Spleen (tissue), 11 donors: Measurements from ENCODE around the gene ANKZF1. TPM values are rescaled to one million over a fixed set of nuclear protein-coding genes. Genes with fewer than 3 reads are reported as not detected.

Source experiments
- DNase-seq: peaks from one replicate; pipeline ENCODE4 v3.0.0-alpha.2; 2020
- H3K27ac ChIP-seq, 8 donors: fragments of 200-600 bp; sonication (generic) in 7 of 8; 1 replicate in 4 of 8; 2 replicates in 4 of 8; pipeline versions ENCODE4 v1.5.0 to v1.8.0; 2016 to 2021; ENCODE audit warnings: inconsistent platforms in 4 of 8, mild to moderate bottlenecking in 4 of 8, moderate library complexity in 1 of 8
- H3K27me3 ChIP-seq, 7 donors: fragments of 200-600 bp; sonication (generic) in 6 of 7; replicated peaks in 1 of 7; 1 replicate in 4 of 7; 2 replicates in 3 of 7; pipeline versions ENCODE4 v1.5.0 to v1.8.0; 2016 to 2021; ENCODE audit warnings: inconsistent platforms in 3 of 7, mild to moderate bottlenecking in 1 of 7
- H3K36me3 ChIP-seq, 6 donors: fragments of 200-600 bp; sonication (generic) in 5 of 6; 1 replicate in 4 of 6; 2 replicates in 2 of 6; pipeline versions ENCODE4 v1.5.0 to v1.8.0; 2016 to 2021; ENCODE audit warnings: inconsistent platforms in 2 of 6
- H3K4me1 ChIP-seq, 6 donors: fragments of 200-600 bp; sonication (generic) in 5 of 6; 1 replicate in 3 of 6; 2 replicates in 3 of 6; pipeline versions ENCODE4 v1.5.0 to v1.8.0; 2016 to 2021; ENCODE audit warnings: inconsistent platforms in 3 of 6
- H3K4me3 ChIP-seq, 8 donors: fragments of 200-600 bp; sonication (generic) in 7 of 8; 1 replicate in 4 of 8; 2 replicates in 4 of 8; pipeline versions ENCODE4 v1.5.0 to v1.8.0; 2016 to 2021; ENCODE audit warnings: inconsistent platforms in 4 of 8, mild to moderate bottlenecking in 4 of 8, moderate library complexity in 2 of 8
- H3K9me3 ChIP-seq, 8 donors: fragments of 200-600 bp; sonication (generic) in 7 of 8; 1 replicate in 4 of 8; 2 replicates in 4 of 8; pipeline versions ENCODE4 v1.5.0 to v1.8.0; 2016 to 2021; ENCODE audit warnings: inconsistent platforms in 4 of 8
- CTCF ChIP-seq, 11 experiments: fragments of 200-600 bp in 7 of 11; fragments of 450-650 bp in 4 of 11; sonication (generic) in 4 of 11; IDR thresholded peaks in 8 of 11; conservative IDR thresholded peaks in 3 of 11; 1 replicate in 7 of 11; 2 replicates in 4 of 11; pipeline versions ENCODE4 v1.4.0 to v1.8.0; 2016 to 2021; ENCODE audit warnings: antibody characterized with exemption in 11 of 11, inconsistent platforms in 4 of 11, mild to moderate bottlenecking in 1 of 11
- POLR2A ChIP-seq, 3 donors: fragments of 450-650 bp; IDR thresholded peaks; one replicate each; pipeline ENCODE4 v1.5.1; 2017; ENCODE audit warnings: antibody characterized with exemption in 3 of 3, mild to moderate bottlenecking in 1 of 3
- POLR2AphosphoS5 ChIP-seq, 3 donors: sonication (generic); formaldehyde crosslinking; IDR thresholded peaks; one replicate each; pipeline ENCODE4 v1.5.1; 2017; ENCODE audit warnings: antibody characterized with exemption in 3 of 3
- WGBS, 5 donors: extraction: QIAGEN DNeasy Blood & Tissue Kit in 3 of 5; methylation state at CpG; one replicate each; pipeline versions ENCODE4 v1.1.5 to v1.1.7; 2013 to 2018; 5-methylcytosine and 5-hydroxymethylcytosine counted together
- intact Hi-C: fragments of 100-400 bp; cut with DNase I; formaldehyde crosslinking; loops from one replicate; pipeline ENCODE4 v1.15.0; 2023; ENCODE audit warnings: low total_unique reads
- polyA plus RNA-seq, 3 donors: library from polyadenylated mRNA; stranded (reverse); fragments of 200-250 nt; gene quantifications; one replicate each; pipeline ENCODE4 v1.2.1, GENCODE V29; 2013
- total RNA-seq, 7 donors: library from RNA; depleted of rRNA in 3 of 7; stranded (reverse); fragments of >200 nt in 3 of 7; fragmentation: NEBNext Ultra II Directional in 4 of 7; extraction: Animal tissue kit (Norgen Biotek cat#: 25700) in 4 of 7; gene quantifications; one replicate each; pipeline versions ENCODE4 v1.1.0 to v1.2.1, GENCODE V29; 2016 to 2021
- donor health status: healthy with polysubstance abuse.
- donor health status: DM: no; HTN: no; CAD: no; lungs with moderate emphysema.
- donor health status: DM: no; HTN: no; CAD: no.
- donor health status: Bipolar disorder and iron deficiency.
- donor health status: healthy.
- donor health status: DM: no; HTN: no; CAD: no.
- donor health status: DM: yes; HTN: yes; CAD: no.

ANKZF1 gene
- total and polyA plus RNA-seq, 10 donors: 30.5 to 141 (median 71.1) TPM

GRCh38 chr2:219204425-219205164 is 25.0 kb upstream of the ANKZF1 start:
- DNase-seq: peak; percentile 34
- Histone ChIP-seq H3K4me1 (peaks cover 7 to 36% (median 27%) of the 10 kb centered on the region in 6 donors), H3K9me3 (no peaks in the 10 kb centered on the region), H3K36me3 (peaks cover 0 to 21% (median 13%) of the 10 kb centered on the region in 6 donors), H3K27ac (no peak overlapping the region), H3K4me3 (no peak overlapping the region), H3K27me3 (peaks cover 0 to 7% (median 0%) of the 10 kb centered on the region in 7 donors)
- whole genome bisulfite sequencing, 5 donors: 87 to 97% (median 95%) methylated on average over 7 of the region's 7 CpGs
- no peak for TF ChIP-seq POLR2AphosphoS5 (IDR thresholded peaks at IDR 0.05)
- no peak for TF ChIP-seq CTCF (IDR thresholded peaks at IDR 0.05 in 8 of 11, conservative IDR thresholded peaks at IDR 0.05 in 3 of 11)
- no peak for TF ChIP-seq POLR2A (IDR thresholded peaks at IDR 0.05)
- intact Hi-C loops: loop anchor here (5.0 kb wide), 1 partner anchor 32 kb away; the partner anchor contains the start of gene SLC23A3

DNA sequence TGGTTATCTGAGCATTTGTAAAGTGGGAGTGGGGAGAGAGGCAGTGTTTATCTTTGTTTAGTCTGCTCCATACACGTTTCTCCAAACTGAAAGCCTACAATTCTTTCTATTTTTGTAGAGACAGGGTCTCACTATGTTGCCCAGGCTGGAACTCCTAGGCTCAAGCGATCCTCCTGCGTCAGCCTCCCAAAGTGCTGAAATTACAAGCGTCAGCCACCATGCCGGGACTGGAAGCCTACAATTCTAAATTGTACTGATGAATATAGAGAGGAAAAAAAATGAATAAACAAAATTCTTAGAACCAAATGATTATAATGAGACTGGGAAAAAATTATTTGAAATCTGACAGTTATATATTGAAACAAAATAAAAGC is 24.5 kb upstream of the ANKZF1 start:
- peak; percentile 19 for DNase-seq
- peaks cover 0 to 4% (median 0%) of the 10 kb centered on the region in 7 donors for H3K27me3 ChIP-seq
- intact Hi-C loops: loop anchor here (5.0 kb wide), 1 partner anchor 33 kb away; the partner anchor contains the start of gene SLC23A3
- peaks cover 0 to 27% (median 15%) of the 10 kb centered on the region in 6 donors for H3K36me3 ChIP-seq
- no peaks in the 10 kb centered on the region for H3K9me3 ChIP-seq
- no peak for TF ChIP-seq POLR2A (IDR thresholded peaks at IDR 0.05)
- TF ChIP-seq CTCF (IDR thresholded peaks at IDR 0.05 in 8 of 11, conservative IDR thresholded peaks at IDR 0.05 in 3 of 11): no peak
- no peak for TF ChIP-seq POLR2AphosphoS5 (IDR thresholded peaks at IDR 0.05)
- 90 to 96% (median 94%) methylated on average over 5 of the region's 5 CpGs for WGBS, 5 donors
- no peak overlapping the region for H3K4me3 ChIP-seq
- peaks cover 7 to 42% (median 29%) of the 10 kb centered on the region in 6 donors for H3K4me1 ChIP-seq
- no peak overlapping the region for H3K27ac ChIP-seq

DNA sequence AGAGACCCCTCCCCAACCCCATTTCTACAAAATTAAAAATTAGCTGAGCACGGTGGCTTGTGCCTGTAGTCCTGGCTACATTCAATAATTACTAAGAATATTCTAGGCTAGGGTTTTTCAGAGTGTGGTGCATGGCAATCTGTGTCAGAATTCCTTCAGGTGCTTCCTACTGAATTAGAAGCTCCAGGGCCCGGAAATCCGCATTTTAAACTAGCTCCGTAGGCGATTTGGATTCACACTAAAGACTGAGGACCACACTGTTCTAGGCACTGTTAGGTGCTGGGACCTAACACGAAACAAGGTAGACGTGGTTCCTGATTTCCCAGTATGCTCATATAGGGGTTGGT is 23.7 kb upstream of the ANKZF1 start:
- peaks cover 7 to 50% (median 30%) of the 10 kb centered on the region in 6 donors for H3K4me1 ChIP-seq
- H3K27me3 ChIP-seq: no peaks in the 10 kb centered on the region
- H3K36me3 ChIP-seq: peaks cover 0 to 35% (median 15%) of the 10 kb centered on the region in 6 donors
- intact Hi-C loops: loop anchor here (5.0 kb wide), 1 partner anchor 34 kb away; the partner anchor contains the start of gene SLC23A3
- no peaks in the 10 kb centered on the region for H3K9me3 ChIP-seq
- peak overlapping the region; percentile 51 to 84 (median 60) for H3K4me3 ChIP-seq
- H3K27ac ChIP-seq: peak overlapping the region; percentile 93 to 98 (median 97)
- DNase-seq: no peak
- 17 to 28% (median 22%) methylated on average over 7 of the region's 7 CpGs for WGBS, 5 donors
- TF ChIP-seq POLR2A (IDR thresholded peaks at IDR 0.05) (no peak), POLR2AphosphoS5 (IDR thresholded peaks at IDR 0.05) (no peak), CTCF (IDR thresholded peaks at IDR 0.05 in 8 of 11, conservative IDR thresholded peaks at IDR 0.05 in 3 of 11) (no peak)
